ENCODE data around the gene RETN.
"Not testable (repeated sequence)": the region's sequence is repeated elsewhere in the genome, so short reads cannot be mapped to it uniquely, and the experiment has no call there.

The RETN gene

GRCh38 chr19:7638802-7639465 lies 29.9 kb upstream of the RETN start:
- no peak for DNase-seq

- DNase-seq, result no peak
These were observed 28.9 kb upstream of the RETN start for GRCh38 chr19:7639863-7640348.

- no peak for DNase-seq
These were observed 28.0 kb upstream of the RETN start for GRCh38 chr19:7640803-7641202.

- DNase-seq, result no peak
These were observed 27.3 kb upstream of the RETN start for GRCh38 chr19:7641290-7642276.

- no peak for DNase-seq
These were observed 26.4 kb upstream of the RETN start for GRCh38 chr19:7642295-7643030.

GRCh38 chr19:7643031-7643415 lies 25.8 kb upstream of the RETN start:
- DNase-seq, result no peak

GRCh38 chr19:7643629-7644549 lies 25.0 kb upstream of the RETN start:
- DNase-seq, result not testable (repeated sequence)

GRCh38 chr19:7644550-7644877 lies 24.3 kb upstream of the RETN start:
- no peak for DNase-seq

- no peak for DNase-seq
These were observed 23.7 kb upstream of the RETN start for GRCh38 chr19:7645163-7645562.

GRCh38 chr19:7645656-7646425 lies 23.0 kb upstream of the RETN start:
- no peak for DNase-seq

- DNase-seq, result no peak
These were observed 22.5 kb upstream of the RETN start for GRCh38 chr19:7646426-7646700.

- DNase-seq, result no peak
These were observed 21.7 kb upstream of the RETN start for GRCh38 chr19:7647156-7647555.

- DNase-seq, result no peak
These were observed 20.4 kb upstream of the RETN start for GRCh38 chr19:7648265-7649014.

GRCh38 chr19:7650148-7650547 lies 18.7 kb upstream of the RETN start:
- DNase-seq, result no peak

GRCh38 chr19:7652061-7652641 lies 16.7 kb upstream of the RETN start:
- DNase-seq, result peak; percentile 86

- DNase-seq, result no peak
These were observed 14.4 kb upstream of the RETN start for GRCh38 chr19:7654401-7654800.

- DNase-seq, result no peak
These were observed 13.3 kb upstream of the RETN start for GRCh38 chr19:7655581-7655980.

GRCh38 chr19:7657131-7657751 lies 11.6 kb upstream of the RETN start:
- DNase-seq, result no peak

GRCh38 chr19:7658219-7658686 lies 10.6 kb upstream of the RETN start:
- DNase-seq, result no peak

Measured in activated CD8-positive, alpha-beta memory T cell treated with anti-CD3 and anti-CD28 coated beads, Interleukin-2, amount 50 U/mL, for 4 hours (primary cell).